ENCODE data around the gene C19orf85. TPM values are rescaled to one million over a fixed set of nuclear protein-coding genes. Genes with fewer than 3 reads are reported as not detected.
A peak's percentile ranks its signal among the peaks of the same experiment; 100 is the strongest.

Gene C19orf85
- total RNA-seq, 1 donor from 2014 or later, result not detected

- peaks cover 39% of the 10 kb centered on the region for H3K4me1 ChIP-seq
- no peaks in the 10 kb centered on the region for H4K20me1 ChIP-seq (ENCODE audit: low read depth)
- peaks cover 44% of the 10 kb centered on the region for H3F3A ChIP-seq (ENCODE audit: low read depth)
- H3K9me3 ChIP-seq (ENCODE audit: low read depth), result no peaks in the 10 kb centered on the region
- Mint-ChIP-seq H3K27me3 (ENCODE audit: insufficient read depth, low read depth) (peaks cover 14% of the 10 kb centered on the region), H3K4me1 (peaks cover 46% of the 10 kb centered on the region), H3K36me3 (peaks cover 2% of the 10 kb centered on the region), H3K27ac (peak overlapping the region; percentile 44), H3K4me3 (peak overlapping the region; percentile 95), H3K9me3 (no peaks in the 10 kb centered on the region)
- H3K4me3 ChIP-seq, result no peak overlapping the region
- peaks cover 19% of the 10 kb centered on the region for H3K79me2 ChIP-seq (ENCODE audit: low read depth)
- DNase-seq (ENCODE audit: low spot score), result no peak
- no peak overlapping the region for H2AFZ ChIP-seq (replicated peaks)
- no peaks in the 10 kb centered on the region for H3K36me3 ChIP-seq
- H3K9ac ChIP-seq, result no peak overlapping the region
- no peak overlapping the region for H3K4me2 ChIP-seq
- H3K27ac ChIP-seq, result no peak overlapping the region
- no peak for TF ChIP-seq EZH2phosphoT487 (IDR thresholded peaks at IDR 0.05)
- no peak for TF ChIP-seq CTCF (IDR thresholded peaks at IDR 0.05)
- no peak for TF ChIP-seq EZH2 (IDR thresholded peaks at IDR 0.05)
- H3K27me3 ChIP-seq, result no peaks in the 10 kb centered on the region
These were observed 13.8 kb upstream of the C19orf85 start for GRCh38 chr19:55478364-55478763.

- H3K27ac Mint-ChIP-seq, result peak overlapping the region; percentile 44
- peak overlapping the region; percentile 72 for H3K4me3 ChIP-seq
- H3K4me2 ChIP-seq, result peak overlapping the region; percentile 78
These were observed 13.4 kb upstream of the C19orf85 start for GRCh38 chr19:55477905-55478304.

GRCh38 chr19:55476100-55476775, 11.7 kb upstream of the C19orf85 start, which contains the start of gene ZNF628:
Gene ZNF628, plus strand, starts transcription at chr19:55476617. Its CDS starts 3,294 bp downstream, at chr19:55479911.
- H3K27ac ChIP-seq, result peak within 1 kb of the TSS; percentile 81
- no peak within 1 kb of the TSS for H3K9ac ChIP-seq
- H3F3A ChIP-seq (ENCODE audit: low read depth), result peaks cover 53% of the 10 kb centered on the region
- peak; percentile 100 for DNase-seq (ENCODE audit: low spot score)
- H3K27me3 ChIP-seq, result no peaks in the 10 kb centered on the region
- peak within 1 kb of the TSS; percentile 78 for H3K4me2 ChIP-seq
- Mint-ChIP-seq H3K4me1 (peaks cover 49% of the 10 kb centered on the region), H3K36me3 (peaks cover 2% of the 10 kb centered on the region), H3K27me3 (ENCODE audit: insufficient read depth, low read depth) (peaks cover 17% of the 10 kb centered on the region), H3K4me3 (peak within 1 kb of the TSS; percentile 95), H3K9me3 (no peaks in the 10 kb centered on the region), H3K27ac (peak within 1 kb of the TSS; percentile 94)
- H3K36me3 ChIP-seq, result no peaks in the 10 kb centered on the region
- peak within 1 kb of the TSS; percentile 72 for H3K4me3 ChIP-seq
- H3K79me2 ChIP-seq (ENCODE audit: low read depth), result peaks cover 19% of the 10 kb centered on the region
- H4K20me1 ChIP-seq (ENCODE audit: low read depth), result no peaks in the 10 kb centered on the region
- TF ChIP-seq EZH2phosphoT487 (IDR thresholded peaks at IDR 0.05) (no peak), EZH2 (IDR thresholded peaks at IDR 0.05) (no peak), CTCF (IDR thresholded peaks at IDR 0.05) (no peak)
- H2AFZ ChIP-seq (replicated peaks), result peak within 1 kb of the TSS; percentile 94
- no peaks in the 10 kb centered on the region for H3K9me3 ChIP-seq (ENCODE audit: low read depth)
- H3K4me1 ChIP-seq, result peaks cover 42% of the 10 kb centered on the region

More at GRCh38 chr19:55477905-55478304, 13.4 kb upstream of the C19orf85 start:
- no peak overlapping the region for H3K27ac ChIP-seq
- Mint-ChIP-seq H3K36me3 (peaks cover 2% of the 10 kb centered on the region), H3K9me3 (no peaks in the 10 kb centered on the region), H3K4me3 (peak overlapping the region; percentile 95), H3K4me1 (peaks cover 49% of the 10 kb centered on the region), H3K27me3 (ENCODE audit: insufficient read depth, low read depth) (peaks cover 16% of the 10 kb centered on the region)
- H3K27me3 ChIP-seq, result no peaks in the 10 kb centered on the region
- H4K20me1 ChIP-seq (ENCODE audit: low read depth), result no peaks in the 10 kb centered on the region
- H3K4me1 ChIP-seq, result peaks cover 42% of the 10 kb centered on the region
- H3K36me3 ChIP-seq, result no peaks in the 10 kb centered on the region
- H3K9ac ChIP-seq, result no peak overlapping the region
- H3F3A ChIP-seq (ENCODE audit: low read depth), result peaks cover 49% of the 10 kb centered on the region
- H3K79me2 ChIP-seq (ENCODE audit: low read depth), result peaks cover 19% of the 10 kb centered on the region
- no peaks in the 10 kb centered on the region for H3K9me3 ChIP-seq (ENCODE audit: low read depth)
- no peak overlapping the region for H2AFZ ChIP-seq (replicated peaks)
- no peak for DNase-seq (ENCODE audit: low spot score)
- no peak for TF ChIP-seq EZH2 (IDR thresholded peaks at IDR 0.05)
- no peak for TF ChIP-seq CTCF (IDR thresholded peaks at IDR 0.05)
- TF ChIP-seq EZH2phosphoT487 (IDR thresholded peaks at IDR 0.05), result no peak
